Astrocyte of the spinal cord (primary cell): Measurements from ENCODE around the gene CLP1.

Experiments
- DNase-seq: peaks from one replicate; pipeline ENCODE4 v3.0.0; 2011; ENCODE audit warnings: low read depth, low spot score
- H3K4me3 ChIP-seq: 2 replicates; pipeline ENCODE4 v1.5.1; 2011; ENCODE audit warnings: low read depth, mild to moderate bottlenecking, low read length, moderate library complexity
- CTCF ChIP-seq: IDR thresholded peaks from 2 replicates; pipeline ENCODE4 v1.5.1; 2012; ENCODE audit warnings: low read depth, mild to moderate bottlenecking, low read length, inconsistent platforms
- in situ Hi-C: cut with HindIII; loops from 2 replicates; pipeline ENCODE4 v1.10.0; 2017; ENCODE audit warnings: low sequenced_read_pairs

CLP1 gene

GRCh38 chr11:57639321-57640067, 18.1 kb upstream of the CLP1 start:
- in situ Hi-C loops, result no loop called here
- peak; percentile 84 for DNase-seq
- H3K4me3 ChIP-seq, result peak overlapping the region; percentile 87

GRCh38 chr11:57640068-57640800, 17.3 kb upstream of the CLP1 start:
- peak overlapping the region; percentile 87 for H3K4me3 ChIP-seq
- in situ Hi-C loops, result no loop called here
- DNase-seq, result no peak
- TF ChIP-seq CTCF, result no peak

More at GRCh38 chr11:57639321-57640067, 18.1 kb upstream of the CLP1 start:
- TF ChIP-seq CTCF, result no peak

GRCh38 chr11:57641011-57641807, 16.4 kb upstream of the CLP1 start:
- in situ Hi-C loops, result no loop called here
- peak; percentile 65 for TF ChIP-seq CTCF
- peak; percentile 62 for DNase-seq
- H3K4me3 ChIP-seq, result no peak overlapping the region

GRCh38 chr11:57643802-57644201, 13.8 kb upstream of the CLP1 start:
- in situ Hi-C loops, result no loop called here
- no peak overlapping the region for H3K4me3 ChIP-seq
- peak; percentile 4 for TF ChIP-seq CTCF
- no peak for DNase-seq

- DNase-seq, result peak; percentile 74
- peak; percentile 91 for TF ChIP-seq CTCF
- in situ Hi-C loops, result no loop called here
- H3K4me3 ChIP-seq, result no peak overlapping the region
Observed at GRCh38 chr11:57644748-57645688, 12.5 kb upstream of the CLP1 start.
